Ishikawa (cell line): ENCODE data around the gene KCNF1.

ENCODE experiments used
- CEBPB ChIP-seq: IDR thresholded peaks from 2 replicates; pipeline ENCODE4 v1.6.1; 2012
- CREB1 ChIP-seq: IDR thresholded peaks from 2 replicates; pipeline ENCODE4 v1.6.1; 2012; ENCODE audit warnings: low read depth
- EGR1 ChIP-seq: IDR thresholded peaks from 2 replicates; pipeline ENCODE4 v1.6.1; 2012
- EP300 ChIP-seq: IDR thresholded peaks from 2 replicates; pipeline ENCODE4 v1.6.1; 2012; ENCODE audit warnings: borderline replicate concordance
- FOXM1 ChIP-seq: IDR thresholded peaks from 2 replicates; pipeline ENCODE4 v1.6.1; 2012; ENCODE audit warnings: low read depth, borderline replicate concordance
- RAD21 ChIP-seq: IDR thresholded peaks from 2 replicates; pipeline ENCODE4 v1.6.1; 2012; ENCODE audit warnings: low read depth
- TAF1 ChIP-seq: IDR thresholded peaks from 2 replicates; pipeline ENCODE4 v1.6.1; 2012; ENCODE audit warnings: low read depth, mild to moderate bottlenecking
- TCF12 ChIP-seq: IDR thresholded peaks from 2 replicates; pipeline ENCODE4 v1.6.1; 2012; ENCODE audit warnings: low read depth
- TEAD4 ChIP-seq: IDR thresholded peaks from 2 replicates; pipeline ENCODE4 v1.6.1; 2012
- USF1 ChIP-seq: IDR thresholded peaks from 2 replicates; pipeline ENCODE4 v1.6.1; 2012
- YY1 ChIP-seq: IDR thresholded peaks from 2 replicates; pipeline ENCODE4 v1.6.1; 2012; ENCODE audit warnings: low read depth
- ZBTB7A ChIP-seq: IDR thresholded peaks from 2 replicates; pipeline ENCODE4 v1.6.1; 2012; ENCODE audit warnings: low read depth
- TF ChIP-seq, protein P1 (sequence below): IDR thresholded peaks from 2 replicates; pipeline ENCODE4 v1.6.1; 2012
- TF ChIP-seq, protein P2 (sequence below): IDR thresholded peaks from 2 replicates; pipeline ENCODE4 v1.6.1; 2012; ENCODE audit warnings: low read depth, mild to moderate bottlenecking

DNA sequence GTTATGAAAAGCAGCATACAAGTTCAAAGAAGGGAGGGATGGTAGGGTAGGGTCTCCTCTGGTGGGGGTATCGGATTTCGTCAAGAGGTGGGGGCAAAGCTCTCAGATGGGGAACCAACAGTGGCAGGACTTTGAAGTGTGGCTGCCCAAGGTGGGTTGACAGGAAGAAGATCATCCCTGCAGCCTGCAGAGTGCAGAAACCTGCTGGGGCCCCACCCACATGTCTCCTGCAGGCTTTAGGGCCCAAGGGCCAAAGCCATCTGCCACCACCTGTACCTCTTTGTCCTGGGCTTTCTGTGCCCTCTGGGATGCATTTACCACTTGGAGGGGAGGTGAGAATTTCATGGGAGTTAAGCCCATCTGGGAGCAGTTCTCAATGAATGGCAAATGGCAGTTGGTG lies 42.7 kb downstream of the KCNF1 start:
- TF ChIP-seq EGR1 (no peak), YY1 (no peak), FOXM1 (no peak), USF1 (no peak), CREB1 (no peak), CEBPB (no peak), EP300 (no peak), RAD21 (no peak), TAF1 (no peak), ZBTB7A (no peak), TCF12 (no peak), TEAD4 (no peak)
- TF ChIP-seq, protein P1, sequence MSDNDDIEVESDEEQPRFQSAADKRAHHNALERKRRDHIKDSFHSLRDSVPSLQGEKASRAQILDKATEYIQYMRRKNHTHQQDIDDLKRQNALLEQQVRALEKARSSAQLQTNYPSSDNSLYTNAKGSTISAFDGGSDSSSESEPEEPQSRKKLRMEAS = no peak
- TF ChIP-seq, protein P2, sequence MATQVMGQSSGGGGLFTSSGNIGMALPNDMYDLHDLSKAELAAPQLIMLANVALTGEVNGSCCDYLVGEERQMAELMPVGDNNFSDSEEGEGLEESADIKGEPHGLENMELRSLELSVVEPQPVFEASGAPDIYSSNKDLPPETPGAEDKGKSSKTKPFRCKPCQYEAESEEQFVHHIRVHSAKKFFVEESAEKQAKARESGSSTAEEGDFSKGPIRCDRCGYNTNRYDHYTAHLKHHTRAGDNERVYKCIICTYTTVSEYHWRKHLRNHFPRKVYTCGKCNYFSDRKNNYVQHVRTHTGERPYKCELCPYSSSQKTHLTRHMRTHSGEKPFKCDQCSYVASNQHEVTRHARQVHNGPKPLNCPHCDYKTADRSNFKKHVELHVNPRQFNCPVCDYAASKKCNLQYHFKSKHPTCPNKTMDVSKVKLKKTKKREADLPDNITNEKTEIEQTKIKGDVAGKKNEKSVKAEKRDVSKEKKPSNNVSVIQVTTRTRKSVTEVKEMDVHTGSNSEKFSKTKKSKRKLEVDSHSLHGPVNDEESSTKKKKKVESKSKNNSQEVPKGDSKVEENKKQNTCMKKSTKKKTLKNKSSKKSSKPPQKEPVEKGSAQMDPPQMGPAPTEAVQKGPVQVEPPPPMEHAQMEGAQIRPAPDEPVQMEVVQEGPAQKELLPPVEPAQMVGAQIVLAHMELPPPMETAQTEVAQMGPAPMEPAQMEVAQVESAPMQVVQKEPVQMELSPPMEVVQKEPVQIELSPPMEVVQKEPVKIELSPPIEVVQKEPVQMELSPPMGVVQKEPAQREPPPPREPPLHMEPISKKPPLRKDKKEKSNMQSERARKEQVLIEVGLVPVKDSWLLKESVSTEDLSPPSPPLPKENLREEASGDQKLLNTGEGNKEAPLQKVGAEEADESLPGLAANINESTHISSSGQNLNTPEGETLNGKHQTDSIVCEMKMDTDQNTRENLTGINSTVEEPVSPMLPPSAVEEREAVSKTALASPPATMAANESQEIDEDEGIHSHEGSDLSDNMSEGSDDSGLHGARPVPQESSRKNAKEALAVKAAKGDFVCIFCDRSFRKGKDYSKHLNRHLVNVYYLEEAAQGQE = no peak
